Measurements from ENCODE around the gene ZCCHC3.
"Not testable (repeated sequence)": the region's sequence is repeated elsewhere in the genome, so short reads cannot be mapped to it uniquely, and the experiment has no call there.

ZCCHC3 gene

GRCh38 chr20:313402-313801 is 16.0 kb downstream of the ZCCHC3 start:
- DNase-seq (ENCODE audit: low spot score) = no peak

- DNase-seq (ENCODE audit: low spot score) = no peak
Measured at GRCh38 chr20:313948-314347, 16.6 kb downstream of the ZCCHC3 start.

DNA sequence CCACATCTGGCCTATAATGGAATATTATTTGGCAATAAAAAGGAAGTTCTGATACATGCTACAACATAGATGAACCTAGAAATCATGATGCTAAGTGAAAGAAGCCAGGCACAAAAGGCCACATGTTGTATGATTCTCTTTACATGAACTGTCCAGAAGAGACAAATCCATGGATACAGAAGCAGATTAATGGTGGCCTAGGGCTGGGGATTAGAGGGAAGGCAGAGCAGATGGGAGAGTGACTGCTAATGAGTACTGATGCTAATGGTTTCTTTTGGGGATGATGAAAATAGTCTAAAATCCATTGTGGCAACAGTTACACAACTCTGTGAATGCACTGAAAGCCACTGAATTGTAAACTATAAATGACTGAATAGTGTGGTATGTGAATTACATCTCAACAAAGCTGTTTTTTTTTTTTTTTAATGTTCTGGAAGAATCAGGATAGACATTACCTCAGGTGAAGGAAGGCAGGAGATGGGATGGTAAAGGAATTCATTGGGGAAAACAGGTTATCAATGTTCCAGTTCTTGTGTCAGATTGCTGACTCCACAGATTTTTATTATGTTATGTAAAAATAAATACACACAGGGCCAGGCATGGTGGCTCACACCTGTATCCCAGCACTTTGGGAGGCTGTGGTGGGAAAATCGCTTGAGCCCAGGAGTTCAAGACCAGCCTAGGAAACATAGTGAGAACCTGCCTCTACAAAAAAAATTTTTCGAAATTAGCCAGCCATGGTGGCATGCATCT is 19.1 kb downstream of the ZCCHC3 start:
- DNase-seq (ENCODE audit: low spot score) = no peak

GRCh38 chr20:324177-325044 is 27.0 kb downstream of the ZCCHC3 start:
- DNase-seq (ENCODE audit: low spot score) = peak; percentile 90

DNA sequence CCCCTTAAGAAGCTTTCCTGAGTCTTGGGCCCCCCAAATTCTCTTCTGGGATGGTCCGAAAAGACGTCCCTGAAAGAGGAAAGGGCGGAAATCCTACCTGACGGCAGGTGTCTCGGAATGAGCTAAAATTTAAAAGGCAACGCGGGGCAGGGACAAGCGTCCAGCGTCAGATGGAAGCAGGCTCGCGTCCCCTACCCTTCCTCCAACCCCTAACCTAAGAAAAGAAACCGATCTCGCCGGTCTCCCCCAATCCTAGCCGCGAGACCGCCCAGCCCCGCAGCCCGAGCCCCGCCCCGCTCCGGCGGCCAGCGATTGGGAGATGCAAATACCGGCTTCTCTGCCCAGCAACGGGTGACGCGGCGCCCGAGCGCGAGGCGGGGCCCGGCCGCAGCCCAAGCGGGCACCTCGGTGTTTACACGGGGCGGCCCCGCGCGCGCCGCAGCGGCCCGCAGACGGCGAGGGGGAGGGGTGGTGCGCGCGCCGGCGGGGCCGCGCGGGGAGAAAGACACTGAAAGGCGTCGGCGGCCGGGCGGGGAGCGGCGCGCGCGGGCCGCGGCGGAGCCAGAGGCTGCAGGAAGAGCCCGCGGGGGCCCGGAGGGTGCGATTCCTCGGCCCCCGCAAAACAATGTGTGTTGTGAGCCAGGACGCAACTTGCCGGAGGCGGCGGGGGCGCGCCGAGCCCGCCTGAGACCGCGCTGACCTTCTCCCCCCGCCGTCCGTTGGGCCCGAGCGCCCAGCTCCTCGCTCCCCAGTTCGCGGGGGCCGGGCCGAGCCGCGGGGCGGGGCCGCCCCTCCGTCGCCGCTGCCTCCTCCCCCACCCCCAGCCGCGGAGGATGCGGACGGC is 27.9 kb downstream of the ZCCHC3 start, which contains the start of gene SOX12:
SOX12 (plus strand) TSS at position 508 of the 844 bp plus-strand sequence. CDS start 373 bp downstream, outside the sequence.
- DNase-seq (ENCODE audit: low spot score) = peak; percentile 97

DNA sequence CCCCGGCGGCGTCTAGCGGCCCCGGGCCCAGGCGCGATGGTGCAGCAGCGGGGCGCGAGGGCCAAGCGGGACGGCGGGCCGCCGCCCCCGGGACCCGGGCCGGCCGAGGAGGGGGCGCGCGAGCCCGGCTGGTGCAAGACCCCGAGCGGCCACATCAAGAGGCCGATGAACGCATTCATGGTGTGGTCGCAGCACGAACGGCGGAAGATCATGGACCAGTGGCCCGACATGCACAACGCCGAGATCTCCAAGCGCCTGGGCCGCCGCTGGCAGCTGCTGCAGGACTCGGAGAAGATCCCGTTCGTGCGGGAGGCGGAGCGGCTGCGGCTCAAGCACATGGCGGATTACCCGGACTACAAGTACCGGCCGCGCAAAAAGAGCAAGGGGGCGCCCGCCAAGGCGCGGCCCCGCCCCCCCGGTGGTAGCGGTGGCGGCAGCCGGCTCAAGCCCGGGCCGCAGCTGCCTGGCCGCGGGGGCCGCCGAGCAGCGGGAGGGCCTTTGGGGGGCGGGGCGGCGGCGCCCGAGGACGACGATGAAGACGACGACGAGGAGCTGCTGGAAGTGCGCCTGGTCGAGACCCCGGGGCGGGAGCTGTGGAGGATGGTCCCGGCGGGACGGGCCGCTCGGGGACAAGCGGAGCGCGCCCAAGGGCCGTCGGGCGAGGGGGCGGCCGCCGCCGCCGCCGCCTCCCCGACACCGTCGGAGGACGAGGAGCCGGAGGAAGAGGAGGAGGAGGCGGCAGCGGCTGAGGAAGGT is 28.7 kb downstream of the ZCCHC3 start:
- peak; percentile 73 for DNase-seq (ENCODE audit: low spot score)

- peak; percentile 33 for DNase-seq (ENCODE audit: low spot score)
Measured at GRCh38 chr20:326645-327185, 29.3 kb downstream of the ZCCHC3 start.

- peak; percentile 89 for DNase-seq (ENCODE audit: low spot score)
Measured at GRCh38 chr20:327186-328026, 30.0 kb downstream of the ZCCHC3 start.

GRCh38 chr20:328027-328974 is 30.9 kb downstream of the ZCCHC3 start:
- DNase-seq (ENCODE audit: low spot score) = no peak

GRCh38 chr20:328975-329695 is 31.8 kb downstream of the ZCCHC3 start:
- no peak for DNase-seq (ENCODE audit: low spot score)

- no peak for DNase-seq (ENCODE audit: low spot score)
Measured at GRCh38 chr20:329851-330232, 32.5 kb downstream of the ZCCHC3 start.

DNA sequence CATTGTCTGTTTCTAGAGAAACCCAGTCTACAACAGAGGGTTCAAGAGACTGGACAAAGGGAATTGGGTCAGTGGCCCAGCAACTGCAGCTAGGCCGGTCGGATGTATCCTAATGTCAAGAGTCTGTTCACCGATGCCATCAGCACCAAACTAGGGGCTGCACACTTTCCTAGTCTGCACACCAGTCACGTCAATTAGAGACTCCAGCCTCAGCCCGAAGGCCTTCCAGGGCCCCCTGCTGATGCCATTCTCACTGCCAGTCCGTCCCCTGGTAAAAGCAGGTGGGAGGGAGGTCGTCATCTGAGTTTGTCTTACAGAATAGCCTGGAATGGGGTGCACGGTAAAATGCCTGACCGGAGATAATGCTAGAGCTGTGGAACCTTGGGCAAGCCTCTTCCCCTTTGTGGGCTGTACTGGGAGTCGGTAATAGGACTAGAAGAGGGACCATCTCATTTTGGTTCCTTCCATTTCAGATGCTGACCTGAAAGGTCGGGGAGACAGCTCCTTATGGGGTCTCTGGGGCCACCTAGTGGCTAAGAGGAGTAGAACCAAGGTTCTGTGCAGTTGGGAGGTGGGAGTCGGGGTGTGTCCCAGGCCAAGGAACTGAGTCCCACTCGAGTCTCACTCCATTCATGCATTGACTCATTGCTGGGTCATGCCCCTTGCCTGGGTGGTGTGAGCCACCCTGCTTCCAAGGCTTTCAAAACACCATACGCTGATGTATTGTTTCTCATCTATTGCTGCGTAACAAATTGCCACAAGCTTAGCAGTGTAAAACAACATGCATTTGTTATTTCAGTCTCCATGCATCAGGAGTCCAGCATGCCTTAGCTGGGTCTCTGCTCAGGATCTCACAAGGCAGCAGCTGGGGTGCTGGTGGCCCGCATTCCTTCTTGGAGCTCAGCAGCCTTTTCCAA is 33.1 kb downstream of the ZCCHC3 start:
- peak; percentile 75 for DNase-seq (ENCODE audit: low spot score)

GRCh38 chr20:334578-334977 is 37.2 kb downstream of the ZCCHC3 start:
- no peak for DNase-seq (ENCODE audit: low spot score)

GRCh38 chr20:336040-336439 is 38.7 kb downstream of the ZCCHC3 start:
- DNase-seq (ENCODE audit: low spot score) = not testable (repeated sequence)

DNA sequence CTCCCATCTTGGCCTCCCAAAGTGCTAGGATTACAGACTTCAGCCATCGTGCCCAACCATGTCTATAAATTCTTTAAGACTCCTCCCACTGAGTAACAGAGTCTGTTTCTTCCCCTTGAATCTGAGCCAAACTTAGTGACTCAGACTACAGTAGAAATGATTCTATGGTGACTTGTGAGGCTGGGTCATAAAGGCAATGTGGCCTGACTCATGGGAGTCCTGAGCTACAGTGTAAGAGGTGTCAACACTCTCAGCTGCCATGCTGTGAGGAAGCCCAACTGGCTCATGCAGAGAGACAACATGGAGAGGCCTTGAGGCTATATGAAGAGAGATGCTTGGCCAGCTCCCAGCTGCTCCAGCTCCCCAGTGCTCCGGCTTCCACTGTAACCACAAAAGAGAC is 44.3 kb downstream of the ZCCHC3 start:
- no peak for DNase-seq (ENCODE audit: low spot score)

DNA sequence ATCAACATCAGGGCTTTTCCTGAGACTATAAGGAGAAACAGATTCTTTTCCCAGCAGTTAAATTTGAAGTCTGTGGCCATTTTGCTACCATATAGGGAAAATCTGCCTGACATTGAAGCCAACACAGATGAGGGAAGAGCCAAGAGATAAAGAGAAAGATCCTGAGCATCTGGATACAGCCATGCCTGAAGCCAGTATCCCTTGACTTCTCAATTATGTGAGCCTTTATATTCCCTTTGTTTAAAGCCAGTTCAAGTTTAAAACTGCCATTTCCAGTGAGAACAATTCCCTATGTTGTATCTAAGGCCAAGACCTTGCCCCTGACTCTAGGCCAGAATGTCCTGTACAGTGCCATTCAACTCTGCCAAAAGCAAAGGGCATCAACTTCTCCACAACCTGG is 45.7 kb downstream of the ZCCHC3 start:
- DNase-seq (ENCODE audit: low spot score) = no peak

DNA sequence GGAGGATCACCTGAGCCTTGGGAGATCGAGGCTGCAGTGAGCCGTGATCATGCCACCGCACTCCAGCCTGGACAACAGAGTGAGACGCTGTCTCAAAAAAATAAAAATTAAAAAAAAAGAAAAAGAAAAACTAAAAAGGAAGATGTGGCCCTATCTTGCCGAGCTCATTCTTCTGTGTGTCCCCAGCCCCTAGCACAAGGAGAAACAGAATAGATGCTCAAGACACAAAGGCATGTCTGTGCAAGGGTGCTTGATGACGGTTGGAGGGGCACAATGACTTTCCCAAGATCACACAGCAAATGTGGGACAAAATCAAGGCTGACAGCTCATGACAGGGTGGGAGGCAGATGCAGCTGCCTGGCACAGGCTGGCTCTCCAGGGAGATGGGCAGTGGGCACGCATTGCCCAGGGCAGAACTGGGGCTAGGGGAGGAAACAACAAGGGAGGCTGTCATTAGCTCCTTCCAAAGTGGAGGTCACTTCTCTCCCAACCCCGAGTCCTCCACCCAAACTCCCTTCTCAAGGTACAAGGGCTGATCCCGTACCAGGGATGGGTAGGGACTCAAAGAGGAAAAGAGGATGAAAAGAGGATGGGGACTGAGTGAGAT is 48.8 kb downstream of the ZCCHC3 start:
- no peak for DNase-seq (ENCODE audit: low spot score)
